Thymus (tissue), 11 donors: ENCODE results near the gene PAN2. TPM values are rescaled to one million over a fixed set of nuclear protein-coding genes. Genes with fewer than 3 reads are reported as not detected.

Experiments
- DNase-seq, 9 donors: peaks; one replicate each; pipeline ENCODE4 v3.0.0-alpha.2; 2013; ENCODE audit warnings: low spot score in 9 of 9, low read depth in 6 of 9, missing footprints in 1 of 9
- H3K27ac ChIP-seq, 2 donors: one replicate each; pipeline ENCODE4 v1.5.1; 2013; ENCODE audit warnings: control low read depth in 1 of 2, low read depth in 1 of 2, low read length in 1 of 2, mild to moderate bottlenecking in 1 of 2, moderate library complexity in 1 of 2
- H3K27me3 ChIP-seq, 2 donors: one replicate each; pipeline ENCODE4 v1.5.1; 2013; ENCODE audit warnings: low read length in 1 of 2; ENCODE audit not compliant: control insufficient read depth in 2 of 2, insufficient read depth in 1 of 2
- H3K36me3 ChIP-seq, 2 donors: one replicate each; pipeline ENCODE4 v1.5.1; 2013; ENCODE audit warnings: low read length in 1 of 2, mild to moderate bottlenecking in 1 of 2, moderate library complexity in 1 of 2; ENCODE audit not compliant: control insufficient read depth in 2 of 2, insufficient read depth in 2 of 2
- H3K4me1 ChIP-seq, 2 donors: one replicate each; pipeline ENCODE4 v1.5.1; 2013; ENCODE audit warnings: low read length in 2 of 2; ENCODE audit not compliant: control insufficient read depth in 2 of 2, insufficient read depth in 2 of 2
- H3K4me3 ChIP-seq, 2 donors: one replicate each; pipeline ENCODE4 v1.5.1; 2013; ENCODE audit warnings: low read length in 2 of 2, control low read depth in 1 of 2, mild to moderate bottlenecking in 1 of 2
- H3K9me3 ChIP-seq, 2 donors: one replicate each; pipeline ENCODE4 v1.5.1; 2013; ENCODE audit warnings: low read length in 1 of 2, mild to moderate bottlenecking in 1 of 2; ENCODE audit not compliant: control insufficient read depth in 2 of 2, insufficient read depth in 1 of 2
- WGBS: extraction: QIAGEN DNeasy Blood & Tissue Kit; methylation state at CpG from one replicate; pipeline ENCODE4 v1.1.7; 2013; 5-methylcytosine and 5-hydroxymethylcytosine counted together
- polyA plus RNA-seq: library from polyadenylated mRNA; stranded (reverse); fragments of 200-250 nt; gene quantifications from one replicate; pipeline ENCODE4 v1.2.3, GENCODE V29; 2013
- total RNA-seq: library from RNA; stranded (reverse); fragments of 120-200 nt; gene quantifications from one replicate; pipeline ENCODE4 v1.2.4, GENCODE V29; 2013
- donor health status: healthy.

The PAN2 gene
- total and polyA plus RNA-seq, 2 donors = 36.3 to 71.4 TPM

DNA sequence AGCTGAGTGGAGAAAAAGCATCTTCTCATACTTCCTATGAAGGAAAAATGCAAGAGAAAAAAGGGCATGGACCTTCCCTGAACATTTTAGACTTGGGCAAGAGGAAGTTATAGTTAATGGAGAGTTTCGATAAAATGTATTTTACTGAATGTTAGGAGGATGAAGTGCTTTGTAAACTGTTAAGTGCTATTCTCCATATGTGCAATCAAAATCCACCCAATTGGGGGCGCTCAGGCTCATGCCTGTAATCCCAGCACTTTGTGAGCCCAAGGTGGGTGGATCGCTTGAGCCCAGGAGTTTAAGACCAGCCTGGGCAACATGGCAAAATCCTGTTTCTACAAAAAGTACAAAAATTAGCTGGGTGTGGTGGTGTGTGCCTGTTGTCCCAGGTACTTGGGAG is 16.1 kb downstream of the PAN2 start:
- H3K27ac ChIP-seq = no peak overlapping the region
- WGBS = 98% methylated on average over 3 of the region's 3 CpGs
- H3K9me3 ChIP-seq = no peaks in the 10 kb centered on the region
- peaks cover 30 to 49% of the 10 kb centered on the region in 2 donors for H3K36me3 ChIP-seq
- no peaks in the 10 kb centered on the region for H3K27me3 ChIP-seq
- no peak for DNase-seq
- H3K4me3 ChIP-seq = no peak overlapping the region
- peaks cover 6 to 16% of the 10 kb centered on the region in 2 donors for H3K4me1 ChIP-seq

DNA sequence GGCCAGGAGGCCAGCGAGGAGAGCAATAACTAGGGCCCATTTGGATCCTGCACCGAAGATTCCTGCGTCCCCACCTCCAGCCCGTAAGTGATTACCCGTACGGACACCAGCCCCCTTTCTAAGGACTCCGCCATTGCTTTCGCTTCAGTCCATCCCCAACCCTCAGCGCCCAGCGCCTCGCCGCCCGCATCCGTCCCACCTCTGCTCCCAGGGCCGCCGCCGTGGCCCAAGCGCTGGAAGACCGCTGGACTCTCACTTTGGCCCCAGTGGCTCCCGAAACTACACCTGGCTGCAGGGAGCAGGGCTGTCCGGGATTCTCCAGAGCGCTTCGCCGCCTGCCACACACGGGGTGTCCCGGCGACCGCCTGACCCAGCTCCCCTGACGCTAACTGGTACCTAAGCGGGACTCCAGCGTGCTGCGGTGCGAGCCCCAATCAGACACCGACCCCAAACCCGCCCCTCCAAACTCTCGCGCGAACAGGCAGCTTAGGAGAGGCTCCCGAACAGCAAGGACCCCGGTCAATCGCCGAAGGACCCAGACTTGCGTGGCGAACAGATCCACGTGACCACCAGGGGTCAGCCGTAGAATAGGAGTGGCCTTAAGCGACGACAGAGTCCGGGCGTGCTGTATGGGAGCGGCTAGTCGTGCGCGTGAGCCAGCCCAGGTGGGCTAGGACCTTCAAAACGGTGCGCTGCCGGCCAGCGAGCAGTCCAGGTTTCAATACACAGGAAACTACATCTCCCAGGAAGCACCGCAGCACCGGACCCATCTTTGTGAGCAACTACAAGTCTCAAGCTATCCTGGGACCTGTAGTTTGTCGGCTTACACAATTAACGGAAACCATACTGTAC is 18.0 kb downstream of the PAN2 start, which contains the start of gene CNPY2:
Gene CNPY2, minus strand, starts transcription at position 367 of the 852 bp plus-strand sequence. CDS start 771 bp downstream, outside the sequence.
- Histone ChIP-seq H3K9me3 (no peaks in the 10 kb centered on the region), H3K27me3 (no peaks in the 10 kb centered on the region), H3K4me1 (peaks cover 6 to 16% of the 10 kb centered on the region in 2 donors), H3K27ac (peak within 1 kb of the TSS; percentile 83 to 90), H3K4me3 (peak within 1 kb of the TSS; percentile 94 to 96), H3K36me3 (peaks cover 20 to 49% of the 10 kb centered on the region in 2 donors)
- peak; percentile 85 to 96 (median 92) for DNase-seq
- under 1% methylated on average over 62 of the region's 62 CpGs for WGBS

DNA sequence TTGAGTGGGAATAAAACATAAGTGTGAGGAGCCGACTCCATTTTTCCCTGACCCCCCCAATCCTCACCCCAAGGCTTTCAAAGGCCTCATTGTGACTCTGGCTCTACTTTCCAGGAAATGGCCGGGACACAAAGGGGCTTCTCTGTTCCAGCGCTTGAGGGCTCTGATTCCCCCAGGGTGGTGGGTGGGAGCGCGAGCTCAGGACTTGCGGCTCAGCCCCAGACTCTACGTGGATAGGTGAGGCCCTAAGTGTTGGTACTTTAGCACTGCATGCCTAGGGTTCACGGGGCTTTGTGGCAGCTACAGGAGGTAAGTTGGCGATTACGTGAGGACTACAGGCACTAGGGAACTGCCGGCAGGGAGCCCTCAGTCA is 18.6 kb downstream of the PAN2 start:
- H3K4me1 ChIP-seq = peaks cover 6 to 16% of the 10 kb centered on the region in 2 donors
- peak in 1 of 9 donors; percentile 40 for DNase-seq
- peak overlapping the region; percentile 94 to 96 for H3K4me3 ChIP-seq
- peaks cover 18 to 52% of the 10 kb centered on the region in 2 donors for H3K36me3 ChIP-seq
- H3K27me3 ChIP-seq = no peaks in the 10 kb centered on the region
- H3K27ac ChIP-seq = peak overlapping the region; percentile 83 to 90
- no peaks in the 10 kb centered on the region for H3K9me3 ChIP-seq
- 5% methylated on average over 11 of the region's 11 CpGs for WGBS

DNA sequence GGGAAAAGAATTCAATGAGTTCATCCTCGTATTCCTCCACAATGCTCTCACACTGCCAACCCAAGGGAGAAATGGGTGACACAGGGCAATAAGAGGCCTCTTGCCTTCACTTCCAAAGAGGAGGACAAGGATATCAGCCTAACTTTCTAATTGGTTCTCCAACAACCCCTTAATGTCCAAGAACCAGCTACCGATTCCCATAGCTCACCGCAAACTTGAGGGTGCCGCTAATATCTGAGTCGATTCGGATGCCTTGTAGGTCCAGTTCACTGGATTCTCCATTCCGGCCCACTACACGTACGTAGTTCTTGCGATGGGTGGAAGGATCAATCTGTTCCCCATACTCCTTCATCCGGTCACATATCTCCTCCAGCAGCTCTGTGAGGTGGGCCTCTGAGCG is 22.8 kb downstream of the PAN2 start:
- DNase-seq = no peak
- no peaks in the 10 kb centered on the region for H3K9me3 ChIP-seq
- H3K36me3 ChIP-seq = peaks cover 14 to 54% of the 10 kb centered on the region in 2 donors
- 99% methylated on average over 12 of the region's 12 CpGs for WGBS
- H3K4me1 ChIP-seq = peaks cover 6 to 10% of the 10 kb centered on the region in 2 donors
- H3K27me3 ChIP-seq = no peaks in the 10 kb centered on the region
- no peak overlapping the region for H3K27ac ChIP-seq
- H3K4me3 ChIP-seq = no peak overlapping the region

DNA sequence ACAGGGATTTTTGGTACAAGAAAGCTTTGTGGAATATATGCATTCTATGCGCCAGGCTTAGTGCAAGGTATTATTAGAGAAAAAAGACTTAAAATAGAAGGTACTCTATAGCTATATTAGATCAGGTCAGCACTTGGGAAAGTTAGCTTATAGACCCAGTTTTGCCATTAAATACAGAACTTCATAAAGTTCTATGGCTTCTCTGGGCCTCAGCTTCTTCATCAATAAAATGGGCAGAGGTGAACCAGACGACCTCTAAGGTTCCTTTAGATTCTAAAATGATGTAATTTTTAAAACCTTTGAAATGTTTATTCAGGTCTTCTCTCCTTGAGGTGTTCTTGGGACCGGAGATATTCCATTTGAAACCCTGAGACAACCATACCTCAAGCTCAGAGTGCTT is 25.1 kb downstream of the PAN2 start:
- H3K4me3 ChIP-seq = no peak overlapping the region
- H3K27ac ChIP-seq = no peak overlapping the region
- H3K36me3 ChIP-seq = peaks cover 15 to 61% of the 10 kb centered on the region in 2 donors
- no peaks in the 10 kb centered on the region for H3K27me3 ChIP-seq
- WGBS = 99% methylated on average over 3 of the region's 3 CpGs
- no peaks in the 10 kb centered on the region for H3K9me3 ChIP-seq
- no peak for DNase-seq
- no peaks in the 10 kb centered on the region for H3K4me1 ChIP-seq

DNA sequence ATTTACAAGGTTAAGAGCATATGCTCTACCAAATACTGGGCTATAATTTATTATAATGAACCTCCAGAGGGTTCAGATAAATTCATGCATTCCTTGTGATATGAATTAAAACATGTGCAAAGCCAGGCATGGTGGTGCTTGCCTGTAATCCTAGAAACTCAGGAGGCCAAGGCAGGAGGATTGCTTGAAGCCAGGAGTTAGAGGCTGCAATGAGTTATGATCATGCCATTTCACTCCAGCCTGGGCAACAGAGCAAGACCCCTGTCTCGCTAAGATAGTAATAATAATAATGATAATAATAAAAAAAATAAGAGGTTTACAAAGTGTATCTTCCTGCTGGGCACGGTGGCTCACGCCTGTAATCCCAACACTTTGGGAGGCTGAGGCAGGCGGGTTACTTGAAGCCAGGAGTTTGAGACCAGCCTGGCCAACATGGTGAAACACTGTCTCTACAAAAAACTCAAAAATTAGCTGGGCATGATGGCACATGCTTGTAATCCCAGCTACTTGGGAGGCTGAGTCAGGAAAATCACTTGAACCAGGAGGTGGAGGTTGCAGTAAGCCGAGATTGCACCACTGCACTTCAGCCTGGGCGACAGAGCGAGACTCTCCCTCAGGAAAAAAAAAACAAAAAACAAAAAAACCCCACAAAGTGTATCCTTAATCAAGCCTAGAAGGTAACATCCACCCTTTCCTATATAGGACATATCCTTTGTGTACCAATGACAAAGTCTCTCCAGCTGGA is 26.4 kb downstream of the PAN2 start:
- no peak overlapping the region for H3K27ac ChIP-seq
- H3K4me3 ChIP-seq = no peak overlapping the region
- no peak for DNase-seq
- WGBS = over 99% methylated on average over 7 of the region's 7 CpGs
- no peaks in the 10 kb centered on the region for H3K27me3 ChIP-seq
- H3K9me3 ChIP-seq = no peaks in the 10 kb centered on the region
- H3K4me1 ChIP-seq = no peaks in the 10 kb centered on the region
- peaks cover 15 to 59% of the 10 kb centered on the region in 2 donors for H3K36me3 ChIP-seq

DNA sequence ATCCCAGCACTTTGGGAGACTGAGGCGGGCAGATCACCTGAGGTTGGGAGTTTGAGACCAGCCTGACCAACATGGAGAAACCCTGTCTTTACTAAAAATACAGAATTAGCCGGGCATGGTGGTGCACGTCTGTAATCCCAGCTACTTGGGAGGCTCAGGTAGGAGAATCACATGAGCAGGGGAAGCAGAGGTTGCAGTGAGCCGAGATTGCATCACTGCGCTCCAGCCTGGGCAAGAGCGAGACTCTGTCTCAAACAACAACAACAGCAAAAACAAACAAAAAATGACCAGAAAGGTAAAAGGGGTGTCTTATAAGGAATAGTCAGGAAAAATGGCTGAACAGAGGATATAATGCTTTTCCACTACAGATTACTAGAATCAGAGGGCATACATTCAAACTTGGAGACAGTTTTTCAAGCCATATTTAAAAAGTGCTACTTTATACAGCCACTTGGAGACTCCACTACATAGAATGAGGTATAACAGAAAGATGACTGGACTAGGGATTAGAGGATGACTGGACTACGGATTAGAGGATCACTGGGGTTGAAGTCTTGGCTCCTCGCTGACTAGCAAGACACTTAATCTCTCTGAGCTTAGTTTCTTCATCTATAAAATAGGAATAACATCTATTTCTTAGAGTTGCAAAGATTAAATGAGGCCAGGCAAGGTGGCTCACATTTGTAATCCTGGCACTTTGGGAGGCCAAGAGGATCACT is 28.8 kb downstream of the PAN2 start:
- H3K36me3 ChIP-seq = peaks cover 14 to 42% of the 10 kb centered on the region in 2 donors

DNA sequence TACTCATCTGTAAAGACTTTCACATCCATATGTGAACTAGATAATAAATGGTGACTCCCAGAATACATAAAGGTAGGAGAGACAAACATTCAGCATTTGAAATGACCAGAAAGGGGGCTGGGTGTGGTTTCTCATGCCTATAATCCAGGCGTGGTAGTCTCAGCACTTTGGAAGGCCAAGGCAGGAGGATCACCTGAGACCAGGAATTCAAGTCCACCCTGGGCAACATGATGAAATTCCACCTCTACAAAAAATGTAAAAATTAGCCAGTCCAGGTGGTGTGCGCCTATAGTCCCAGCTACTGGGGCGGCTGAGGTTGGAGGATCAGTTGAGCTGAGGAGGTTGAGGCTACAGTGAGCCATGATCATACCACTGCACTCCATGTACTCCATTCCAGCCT is 29.5 kb downstream of the PAN2 start:
- Histone ChIP-seq H3K4me3 (no peak overlapping the region), H3K9me3 (no peaks in the 10 kb centered on the region), H3K27me3 (no peaks in the 10 kb centered on the region), H3K36me3 (peaks cover 10 to 36% of the 10 kb centered on the region in 2 donors), H3K4me1 (peaks cover 4 to 18% of the 10 kb centered on the region in 2 donors), H3K27ac (no peak overlapping the region)
- no peak for DNase-seq
- over 99% methylated on average over 3 of the region's 3 CpGs for WGBS

More for the DNA sequence above, 28.8 kb downstream of the PAN2 start:
- WGBS = 96% methylated on average over 8 of the region's 8 CpGs
- Histone ChIP-seq H3K4me1 (peaks cover 4 to 13% of the 10 kb centered on the region in 2 donors), H3K9me3 (no peaks in the 10 kb centered on the region), H3K27me3 (no peaks in the 10 kb centered on the region), H3K27ac (no peak overlapping the region), H3K4me3 (no peak overlapping the region)
- no peak for DNase-seq
